Activated T-cell treated with anti-CD3 and anti-CD28 coated beads, Interleukin-2, amount 50 U/mL, for 1 hour (primary cell): ENCODE results near the gene SELENOK.

ENCODE experiments used
- DNase-seq: peaks from one replicate; pipeline ENCODE4 v3.0.0-alpha.2; 2020

The SELENOK gene

DNA sequence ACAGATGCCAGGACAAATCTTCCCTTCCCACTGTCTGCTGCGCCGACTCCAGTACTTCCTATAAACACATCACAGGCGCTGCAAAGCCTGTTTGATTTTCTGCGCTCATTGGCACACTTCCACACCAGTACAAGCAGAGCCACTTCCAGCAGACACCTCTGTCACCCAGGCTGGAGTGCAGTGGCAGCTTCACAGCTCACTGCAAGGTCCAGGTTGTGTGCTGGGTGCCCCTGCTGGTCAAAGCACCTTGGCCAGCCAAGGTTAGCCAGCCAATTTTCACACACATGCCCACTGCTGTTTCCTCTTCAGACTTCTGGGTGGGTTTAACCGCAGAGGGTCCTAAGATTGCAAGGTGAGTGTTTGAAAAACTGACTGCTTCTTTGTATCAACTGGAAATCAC lies 50.4 kb downstream of the SELENOK start:
- DNase-seq = no peak

DNA sequence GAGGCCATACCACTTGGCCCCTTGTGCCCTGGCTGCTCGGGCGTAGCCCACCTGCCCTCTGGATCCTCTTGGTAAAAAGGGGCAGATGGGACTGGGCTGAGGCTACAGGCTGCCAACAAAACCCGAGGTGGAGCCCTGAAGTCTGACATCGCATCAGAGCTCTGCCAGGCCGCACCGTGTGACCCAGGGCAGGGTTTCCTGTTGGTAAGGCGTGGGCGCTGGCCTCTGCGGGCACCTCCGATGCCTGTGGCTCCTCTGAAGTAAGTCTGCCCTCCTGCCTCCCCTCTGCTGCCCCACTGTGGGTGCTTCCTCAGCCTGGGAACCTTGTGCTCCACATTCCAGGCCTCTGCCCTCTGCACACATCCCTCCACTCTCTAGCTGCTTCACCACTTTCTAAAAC lies 54.3 kb downstream of the SELENOK start:
- no peak for DNase-seq

DNA sequence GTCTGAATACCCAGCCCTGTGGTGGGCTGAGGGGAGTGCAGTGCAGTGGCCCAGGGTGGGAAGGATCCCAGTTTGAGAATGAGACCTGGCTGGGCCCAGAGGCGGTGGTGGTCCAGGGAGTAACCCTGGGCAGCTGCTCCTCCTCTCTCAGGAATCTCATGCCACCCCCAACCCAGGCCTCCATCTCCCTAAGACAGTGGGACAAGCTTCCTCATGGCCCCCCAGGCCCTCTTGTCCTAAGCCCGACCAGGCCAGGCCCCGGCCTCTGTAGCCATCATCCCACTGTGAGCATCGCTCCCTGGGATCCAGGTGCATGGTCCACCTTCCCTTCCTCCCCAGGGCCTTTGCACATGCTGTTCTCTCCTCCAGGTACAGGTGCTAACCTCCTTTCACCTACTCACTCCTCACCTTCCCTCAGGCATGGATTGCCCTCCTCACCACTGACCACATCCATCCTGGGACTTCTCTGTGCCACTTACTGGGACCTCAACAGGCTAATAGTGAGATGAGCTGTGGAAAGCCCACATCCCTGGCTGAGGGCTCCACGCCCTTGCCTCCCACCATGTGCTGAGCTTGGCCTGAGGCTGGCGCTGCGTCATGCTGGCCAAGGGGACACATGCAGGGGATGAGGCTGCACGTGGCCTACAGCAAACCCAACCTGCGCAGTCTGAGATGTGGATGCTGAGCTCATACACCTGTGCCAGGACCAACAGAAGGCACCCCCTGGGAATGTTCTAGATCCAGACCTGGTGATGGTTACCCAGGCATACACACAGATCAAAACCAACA lies 55.4 kb downstream of the SELENOK start:
- no peak for DNase-seq

GRCh38 chr3:53835257-53835656 lies 56.4 kb downstream of the SELENOK start:
- DNase-seq = no peak

- DNase-seq = no peak
These were observed 57.1 kb downstream of the SELENOK start for GRCh38 chr3:53834429-53835095.
